ENCODE data around the gene KAT8. TPM values are rescaled to one million over a fixed set of nuclear protein-coding genes. Genes with fewer than 3 reads are reported as not detected.

KAT8 gene
- total RNA-seq, 2 experiments from 2014 or later = 114 to 124 TPM

GRCh38 chr16:31132303-31132979 lies 15.0 kb downstream of the KAT8 start:
- no peak overlapping the region for H3K27ac ChIP-seq (ENCODE audit: low read depth in 1 of 2, low read length in 2 of 2)
- Mint-ChIP-seq H3K27me3 (no peaks in the 10 kb centered on the region), H3K27ac (peak overlapping the region; percentile 44), H3K9me3 (no peaks in the 10 kb centered on the region), H3K4me3 (no peak overlapping the region), H3K36me3 (ENCODE audit: low read depth) (peaks cover 52% of the 10 kb centered on the region), H3K4me1 (ENCODE audit: low read depth) (no peaks in the 10 kb centered on the region)
- no peak for DNase-seq
- POLR2A ChIA-PET = interaction anchor here (0.8 kb wide), 1 partner anchor 9 kb away, joined by 5 read pairs; no protein-coding TSS in a partner anchor
- TF ChIP-seq CTCF (IDR thresholded peaks at IDR 0.05) = no peak
- peak; percentile 15 for ATAC-seq (ENCODE audit: poor library complexity)
- peaks cover 17% of the 10 kb centered on the region for H3K4me1 ChIP-seq (ENCODE audit: insufficient read depth, low read length)
- CTCF ChIA-PET = no interaction called here
- intact Hi-C loops (cut with DNase I, micrococcal nuclease) = no loop called here
- no peaks in the 10 kb centered on the region for H3K27me3 ChIP-seq (ENCODE audit: control insufficient read depth in 1 of 2, insufficient read depth in 2 of 2, low read length in 2 of 2)
- H3K9me3 ChIP-seq (ENCODE audit: control insufficient read depth in 1 of 2, insufficient read depth in 1 of 2, low read length in 2 of 2) = no peaks in the 10 kb centered on the region
- peaks cover 48% of the 10 kb centered on the region for H3K36me3 ChIP-seq (ENCODE audit: insufficient read depth, low read length)
- no peak overlapping the region for H3K4me3 ChIP-seq (ENCODE audit: low read length)

GRCh38 chr16:31133046-31133501 lies 15.6 kb downstream of the KAT8 start:
- Histone ChIP-seq H3K27ac (ENCODE audit: low read depth in 1 of 2, low read length in 2 of 2) (no peak overlapping the region), H3K4me1 (ENCODE audit: insufficient read depth, low read length) (peaks cover 13% of the 10 kb centered on the region), H3K27me3 (ENCODE audit: control insufficient read depth in 1 of 2, insufficient read depth in 2 of 2, low read length in 2 of 2) (no peaks in the 10 kb centered on the region), H3K4me3 (ENCODE audit: low read length) (no peak overlapping the region), H3K9me3 (ENCODE audit: control insufficient read depth in 1 of 2, insufficient read depth in 1 of 2, low read length in 2 of 2) (no peaks in the 10 kb centered on the region), H3K36me3 (ENCODE audit: insufficient read depth, low read length) (peaks cover 41% of the 10 kb centered on the region)
- H3K27me3 Mint-ChIP-seq = no peaks in the 10 kb centered on the region
- peak overlapping the region; percentile 44 for H3K27ac Mint-ChIP-seq
- intact Hi-C loops (cut with DNase I, micrococcal nuclease) = no loop called here
- H3K36me3 Mint-ChIP-seq (ENCODE audit: low read depth) = peaks cover 45% of the 10 kb centered on the region
- TF ChIP-seq CTCF (IDR thresholded peaks at IDR 0.05) = no peak
- no peak overlapping the region for H3K4me3 Mint-ChIP-seq
- no peak for DNase-seq
- ChIA-PET CTCF (no interaction called here), POLR2A (interaction anchor here (0.8 kb wide), 1 partner anchor 9 kb away, joined by 5 read pairs; no protein-coding TSS in a partner anchor)
- ATAC-seq (ENCODE audit: poor library complexity) = no peak
- no peaks in the 10 kb centered on the region for H3K4me1 Mint-ChIP-seq (ENCODE audit: low read depth)
- no peaks in the 10 kb centered on the region for H3K9me3 Mint-ChIP-seq

GRCh38 chr16:31134091-31134571 lies 16.7 kb downstream of the KAT8 start:
- Mint-ChIP-seq H3K9me3 (no peaks in the 10 kb centered on the region), H3K27ac (no peak overlapping the region), H3K4me1 (ENCODE audit: low read depth) (no peaks in the 10 kb centered on the region), H3K36me3 (ENCODE audit: low read depth) (peaks cover 35% of the 10 kb centered on the region), H3K4me3 (no peak overlapping the region), H3K27me3 (no peaks in the 10 kb centered on the region)
- Histone ChIP-seq H3K4me1 (ENCODE audit: insufficient read depth, low read length) (peaks cover 5% of the 10 kb centered on the region), H3K27ac (ENCODE audit: low read depth in 1 of 2, low read length in 2 of 2) (no peak overlapping the region), H3K27me3 (ENCODE audit: control insufficient read depth in 1 of 2, insufficient read depth in 2 of 2, low read length in 2 of 2) (no peaks in the 10 kb centered on the region), H3K36me3 (ENCODE audit: insufficient read depth, low read length) (peaks cover 31% of the 10 kb centered on the region), H3K4me3 (ENCODE audit: low read length) (no peak overlapping the region), H3K9me3 (ENCODE audit: control insufficient read depth in 1 of 2, insufficient read depth in 1 of 2, low read length in 2 of 2) (no peaks in the 10 kb centered on the region)
- ATAC-seq (ENCODE audit: poor library complexity) (no peak), DNase-seq (peak in 2 of 14 experiments; percentile 52 to 57)
- intact Hi-C loops (cut with DNase I, micrococcal nuclease) = no loop called here
- ChIA-PET CTCF (no interaction called here), POLR2A (interaction anchor here (3.0 kb wide), 1 partner anchor 17 kb away, joined by 11 read pairs; the partner anchor contains the start of gene KAT8)
- TF ChIP-seq CTCF (IDR thresholded peaks at IDR 0.05) = no peak

Measured in CD4-positive, alpha-beta T cell (primary cell).